SH-SY5Y (cell line): ENCODE data around the gene CYP2C9.

Experiments used
- GATA2 ChIP-seq: IDR thresholded peaks from 2 replicates; pipeline ENCODE4 v1.6.1; 2011; ENCODE audit warnings: mild to moderate bottlenecking, low read depth, low read length
- GATA3 ChIP-seq: IDR thresholded peaks from 2 replicates; pipeline ENCODE4 v1.6.1; 2011; ENCODE audit warnings: low read depth, mild to moderate bottlenecking, low read length, moderate library complexity

DNA sequence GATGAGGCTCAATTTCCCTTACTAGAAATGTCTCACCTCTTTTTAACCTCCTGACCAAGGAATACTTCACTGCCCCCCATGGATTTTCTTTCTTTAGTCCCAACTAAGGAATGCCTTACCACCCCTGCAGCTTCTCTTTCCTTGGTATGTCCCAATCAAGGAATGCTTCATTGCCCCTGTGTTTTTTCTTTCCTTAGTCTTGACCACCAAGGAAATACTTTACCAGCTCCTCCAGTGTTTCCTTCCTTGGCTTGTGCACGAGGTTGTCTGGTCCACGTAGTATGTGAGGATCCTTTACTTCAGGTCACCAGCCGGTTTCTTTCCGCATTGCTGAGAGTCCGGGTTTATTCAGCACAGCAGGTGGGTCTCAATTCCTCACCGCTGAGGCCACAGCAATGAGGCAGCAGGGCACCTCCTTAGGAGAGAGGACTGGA is 59.3 kb downstream of the CYP2C9 start:
- TF ChIP-seq GATA2 (no peak), GATA3 (no peak)
